H1 (cell line): Measurements from ENCODE around the gene RILP. TPM values are rescaled to one million over a fixed set of nuclear protein-coding genes. Genes with fewer than 3 reads are reported as not detected.

ENCODE experiments used
- CTCF ChIA-PET: fragments of 300-600 bp; sonication (Branson Sonifier 250); formaldehyde crosslinking; loops from one replicate; lab custom pipeline; 2021; ENCODE audit not compliant: partially characterized antibody; lab: Charles Lee
- POLR2A ChIA-PET: fragments of 300-600 bp; sonication (Branson Sonifier 250); formaldehyde crosslinking; loops from one replicate; lab custom pipeline; 2021; ENCODE audit warnings: inconsistent platforms; ENCODE audit not compliant: partially characterized antibody; lab: Charles Lee
- DNase-seq, 2 experiments: peaks; one replicate each; pipeline versions ENCODE4 v3.0.0 to v3.0.0-alpha.2; 2010 to 2022; ENCODE audit warnings: low spot score in 2 of 2, low read depth in 1 of 2, mixed read lengths in 1 of 2
- FAIRE-seq: peaks from 2 replicates; lab custom pipeline; 2011; peaks lifted over from hg19 to GRCh38; lab: Jason Lieb, UNC
- H2AFZ ChIP-seq: 2 replicates; pipeline ENCODE4 v1.8.1; 2012; ENCODE audit warnings: low read length, inconsistent platforms
- H2AK5ac ChIP-seq: 2 replicates; pipeline ENCODE4 v1.6.1; 2013; ENCODE audit warnings: low read depth, low read length
- H2BK120ac ChIP-seq: replicated peaks from 2 replicates; pipeline ENCODE3; 2013; ENCODE audit warnings: low read depth, low read length, inconsistent platforms
- H2BK12ac ChIP-seq: 2 replicates; pipeline ENCODE4 v1.6.1; 2013; ENCODE audit warnings: low read depth, low read length
- H2BK15ac ChIP-seq: 2 replicates; pipeline ENCODE4 v1.6.1; 2013; ENCODE audit warnings: low read length
- H2BK20ac ChIP-seq: 2 replicates; pipeline ENCODE4 v1.6.1; 2013; ENCODE audit warnings: low read length
- H2BK5ac ChIP-seq: 2 replicates; pipeline ENCODE4 v1.6.1; 2013; ENCODE audit warnings: low read depth, low read length
- H3K14ac ChIP-seq: 2 replicates; pipeline ENCODE4 v1.6.1; 2013; ENCODE audit warnings: inconsistent platforms; ENCODE audit not compliant: insufficient read length
- H3K18ac ChIP-seq: 2 replicates; pipeline ENCODE4 v1.6.1; 2013; ENCODE audit warnings: low read length; ENCODE audit errors: extremely low read depth
- H3K23ac ChIP-seq: 2 replicates; pipeline ENCODE4 v1.6.1; 2013; ENCODE audit warnings: inconsistent platforms; ENCODE audit not compliant: insufficient read length
- H3K23me2 ChIP-seq: 2 replicates; pipeline ENCODE4 v1.6.1; 2013; ENCODE audit warnings: low read depth, low read length
- H3K27ac ChIP-seq: 2 replicates; pipeline ENCODE4 v1.6.1; 2011; ENCODE audit warnings: low read depth, low read length, inconsistent platforms
- H3K27me3 ChIP-seq, 4 experiments: replicated peaks in 1 of 4; 1 replicate in 1 of 4; 2 replicates in 3 of 4; pipeline versions ENCODE4 v1.6.1 to v1.8.1; 2011 to 2013; ENCODE audit warnings: low read length in 3 of 4, mild to moderate bottlenecking in 3 of 4, inconsistent platforms in 2 of 4, mixed read lengths in 2 of 4, moderate library complexity in 1 of 4; ENCODE audit not compliant: control insufficient read depth in 3 of 4, insufficient read depth in 3 of 4; ENCODE audit errors: extremely low read depth in 1 of 4
- H3K36me3 ChIP-seq, 4 experiments: 2 replicates each; pipeline versions ENCODE4 v1.6.1 to v1.8.1; 2011 to 2013; ENCODE audit warnings: mild to moderate bottlenecking in 4 of 4, low read length in 3 of 4, moderate library complexity in 2 of 4, control low read depth in 1 of 4, inconsistent platforms in 1 of 4; ENCODE audit not compliant: insufficient read depth in 4 of 4, control insufficient read depth in 2 of 4
- H3K4ac ChIP-seq: replicated peaks from 2 replicates; pipeline ENCODE3; 2013; ENCODE audit warnings: low read length, low read depth, mixed read lengths, inconsistent platforms; ENCODE audit not compliant: insufficient read length
- H3K4me1 ChIP-seq, 4 experiments: replicated peaks in 1 of 4; 1 replicate in 1 of 4; 2 replicates in 3 of 4; pipeline versions ENCODE4 v1.6.1 to v1.8.1; 2011 to 2013; ENCODE audit warnings: low read length in 3 of 4, inconsistent platforms in 2 of 4, mixed read lengths in 1 of 4; ENCODE audit not compliant: insufficient read depth in 4 of 4, control insufficient read depth in 3 of 4
- H3K4me2 ChIP-seq, 2 experiments: 2 replicates each; pipeline versions ENCODE4 v1.6.1 to v1.8.1; 2011 to 2013; ENCODE audit warnings: low read depth in 2 of 2, low read length in 2 of 2, control low read depth in 1 of 2, inconsistent platforms in 1 of 2, mild to moderate bottlenecking in 1 of 2; ENCODE audit not compliant: insufficient read depth in 1 of 2
- H3K4me3 ChIP-seq, 4 experiments: fragments of 200-600, 300-600 bp in 1 of 4; sonication (generic), shearing (Covaris generic), sonication (Bioruptor Twin) in 1 of 4; 2 replicates each; pipeline versions ENCODE4 v1.5.1 to v1.8.1; 2011 to 2016; ENCODE audit warnings: low read length in 4 of 4, low read depth in 3 of 4, control low read depth in 2 of 4, inconsistent platforms in 2 of 4, mild to moderate bottlenecking in 2 of 4, mixed read lengths in 1 of 4, moderate library complexity in 1 of 4; ENCODE audit not compliant: insufficient read depth in 2 of 4; ENCODE audit errors: extremely low read depth in 1 of 4
- H3K56ac ChIP-seq: replicated peaks from 2 replicates; pipeline ENCODE3; 2013; ENCODE audit warnings: low read depth, mild to moderate bottlenecking, mixed read lengths, low read length, inconsistent platforms; ENCODE audit not compliant: insufficient read length
- H3K79me1 ChIP-seq: 2 replicates; pipeline ENCODE4 v1.6.1; 2013; ENCODE audit warnings: low read depth, low read length, control low read depth
- H3K79me2 ChIP-seq, 2 experiments: 2 replicates each; pipeline versions ENCODE4 v1.6.1 to v1.8.1; 2012 to 2013; ENCODE audit warnings: low read length in 2 of 2, mild to moderate bottlenecking in 2 of 2, inconsistent platforms in 1 of 2; ENCODE audit not compliant: insufficient read depth in 2 of 2, control insufficient read depth in 1 of 2
- H3K9ac ChIP-seq, 4 experiments: replicated peaks in 1 of 4; 1 replicate in 1 of 4; 2 replicates in 3 of 4; pipeline versions ENCODE4 v1.6.1 to v1.8.1; 2011 to 2013; ENCODE audit warnings: low read depth in 3 of 4, low read length in 3 of 4, control low read depth in 2 of 4, mild to moderate bottlenecking in 2 of 4, moderate library complexity in 2 of 4, inconsistent platforms in 1 of 4; ENCODE audit errors: extremely low read depth in 1 of 4
- H3K9me3 ChIP-seq, 2 experiments: 2 replicates each; pipeline versions ENCODE4 v1.6.1 to v1.8.1; 2012 to 2013; ENCODE audit warnings: mild to moderate bottlenecking in 2 of 2, moderate library complexity in 2 of 2, control low read depth in 1 of 2, inconsistent platforms in 1 of 2, low read depth in 1 of 2, low read length in 1 of 2, mixed read lengths in 1 of 2; ENCODE audit not compliant: insufficient read depth in 2 of 2
- H4K20me1 ChIP-seq, 2 experiments: replicated peaks in 1 of 2; 2 replicates each; pipeline versions ENCODE3 to v1.8.1; 2011 to 2013; ENCODE audit warnings: inconsistent platforms in 2 of 2, low read length in 2 of 2, mild to moderate bottlenecking in 1 of 2; ENCODE audit not compliant: insufficient read depth in 2 of 2, control insufficient read depth in 1 of 2
- H4K5ac ChIP-seq: 2 replicates; pipeline ENCODE4 v1.6.1; 2013; ENCODE audit warnings: low read length, low read depth, mixed read lengths, inconsistent platforms; ENCODE audit not compliant: insufficient read length
- H4K8ac ChIP-seq: 2 replicates; pipeline ENCODE4 v1.8.0; 2013; ENCODE audit warnings: mild to moderate bottlenecking, moderate library complexity, low read length, inconsistent platforms; ENCODE audit not compliant: insufficient read depth; ENCODE audit errors: extremely low read depth
- H4K91ac ChIP-seq: replicated peaks from 2 replicates; pipeline ENCODE3; 2013; ENCODE audit warnings: low read length, mixed read lengths, inconsistent platforms; ENCODE audit not compliant: insufficient read length
- CEBPB ChIP-seq: IDR thresholded peaks from 2 replicates; pipeline ENCODE4 v1.6.1; 2012; ENCODE audit warnings: low read depth, low read length
- SP4 ChIP-seq: IDR thresholded peaks from 2 replicates; pipeline ENCODE4 v1.6.1; 2012; ENCODE audit warnings: low read length, inconsistent platforms
- WGBS, 2 experiments: shearing (Covaris generic) in 1 of 2; methylation state at CpG; one replicate each; pipeline versions ENCODE4 v1.1.6 to v1.1.7; 2013 to 2015; ENCODE audit warnings: low lambda C conversion rate in 2 of 2, mixed read lengths in 2 of 2, inconsistent platforms in 1 of 2, low coverage in 1 of 2, missing lambda C conversion rate in 1 of 2; ENCODE audit not compliant: insufficient replicate concordance in 2 of 2, insufficient coverage in 1 of 2, insufficient read length in 1 of 2; ENCODE audit errors: extremely low coverage in 1 of 2, missing lambda C conversion rate in 1 of 2; 5-methylcytosine and 5-hydroxymethylcytosine counted together
- polyA plus RNA-seq, 7 experiments: library from polyadenylated mRNA; depleted of rRNA in 3 of 7; stranded (reverse) in 5 of 7; unstranded in 2 of 7; fragments of >200 nt in 5 of 7; fragments of 200-250 nt in 2 of 7; gene quantifications; 1 replicate in 5 of 7; 2 replicates in 1 of 7; 4 replicates in 1 of 7; pipeline versions ENCODE4 v1.2.1 to v1.2.3, GENCODE V29; 2011 to 2013; ENCODE audit warnings: missing spikeins in 2 of 7, mixed read lengths in 2 of 7
- total RNA-seq: library from RNA; stranded (reverse); fragmentation: NEBNext Ultra II Directional; extraction: Animal tissue kit (Norgen Biotek cat#: 25700); gene quantifications from 2 replicates; pipeline ENCODE4 v1.2.1, GENCODE V29; 2021

The RILP gene
- total and polyA plus RNA-seq, 2 of the 8 experiments (the other 6 are each of a cell fraction or from before 2014, with no cell fraction given): 6.8 to 7.2 TPM

- Histone ChIP-seq H4K8ac (peak overlapping the region; percentile 89), H2BK120ac (no peak overlapping the region), H3K79me2 (no peaks in the 10 kb centered on the region), H2BK12ac (no peak overlapping the region), H3K14ac (no peak overlapping the region), H3K18ac (no peak overlapping the region), H3K79me1 (no peaks in the 10 kb centered on the region), H3K27ac (no peak overlapping the region), H4K5ac (no peak overlapping the region), H4K91ac (no peak overlapping the region), H3K4me1 (peaks cover 0 to 7% (median 5%) of the 10 kb centered on the region in 4 experiments; a peak in 6 of 7 replicates), H2AK5ac (no peak overlapping the region), H2BK20ac (0 out of 2 replicates have a peak overlapping the region, but pooled peaks have one; percentile 22), H2AFZ (peak overlapping the region; percentile 26; the same call in 1 of the 2 replicates), H3K23ac (no peak overlapping the region), H3K56ac (no peak overlapping the region), H3K4me2 (peak overlapping the region; percentile 93 to 100), H3K27me3 (peaks cover 0 to 13% (median 5%) of the 10 kb centered on the region in 4 experiments; a peak in 5 of 7 replicates), H3K9ac (no peak overlapping the region), H4K20me1 (peaks cover 0 to 4% of the 10 kb centered on the region in 2 experiments), H3K9me3 (no peaks in the 10 kb centered on the region), H3K23me2 (peaks cover 14% of the 10 kb centered on the region), H2BK15ac (peak overlapping the region; percentile 90), H3K4ac (no peak overlapping the region), H3K36me3 (no peaks in the 10 kb centered on the region), H3K4me3 (peak overlapping the region; percentile 67 to 79 (median 68)), H2BK5ac (no peak overlapping the region)
- WGBS, 2 experiments: 42% methylated on average over 25 of the region's 39 CpGs; no CpG with 5 or more reads in 1 of the 2 experiments
- FAIRE-seq (no peak), DNase-seq (peak in 1 of 2 experiments; percentile 64)
- peak; percentile 83 for TF ChIP-seq CEBPB
- no peak for TF ChIP-seq SP4
- CTCF ChIA-PET: interaction anchor here (0.9 to 14.5 kb wide), 9 partner anchors 12 to 94 kb away, joined by 3 to 146 read pairs (median 4); no protein-coding TSS in a partner anchor
- POLR2A ChIA-PET: interaction anchor here (0.8 to 6.2 kb wide), 10 partner anchors 10 to 111 kb away, joined by 3 to 29 read pairs (median 4); partner anchors contain the start of gene INPP5K
Observed at GRCh38 chr17:1627182-1627981, 22.3 kb downstream of the RILP start.
